ENCODE data around the gene PCSK6. TPM values are rescaled to one million over a fixed set of nuclear protein-coding genes. Genes with fewer than 3 reads are reported as not detected.

The PCSK6 gene
- total and polyA plus RNA-seq, 2 of the 8 experiments (the other 6 are each of a cell fraction or from before 2014, with no cell fraction given), result 1.9 to 4.0 TPM

- TF ChIP-seq KDM5A (IDR thresholded peaks at IDR 0.05; ENCODE audit: low read length), result 0 out of 2 replicates have a peak, but pooled peaks have one; percentile 20
- TF ChIP-seq KDM1A (IDR thresholded peaks at IDR 0.05; ENCODE audit: borderline replicate concordance, low read length), result no peak
- TF ChIP-seq BRCA1 (IDR thresholded peaks at IDR 0.05; ENCODE audit: low read depth, low read length), result no peak
- TF ChIP-seq MAX (IDR thresholded peaks at IDR 0.05), result peak; percentile 86
- peak; percentile 40 for TF ChIP-seq SAP30 (IDR thresholded peaks at IDR 0.05; ENCODE audit: insufficient read depth, insufficient replicate concordance, low read length)
- TF ChIP-seq POLR2AphosphoS5 (IDR thresholded peaks at IDR 0.05; ENCODE audit: low read depth, low read length), result 0 out of 2 replicates have a peak, but pooled peaks have one; percentile 18
- no peak for TF ChIP-seq TCF12 (IDR thresholded peaks at IDR 0.05; ENCODE audit: low read depth, low read length)
- peak in 1 of 2 experiments; percentile 40; a peak in 1 of 4 replicates for TF ChIP-seq HDAC2 (IDR thresholded peaks at IDR 0.05; ENCODE audit: borderline replicate concordance in 1 of 2, low read depth in 2 of 2, low read length in 2 of 2)
- no peak; the same call in 1 of the 2 replicates for TF ChIP-seq RBBP5 (IDR thresholded peaks at IDR 0.05; ENCODE audit: borderline replicate concordance, low read depth, low read length)
- TF ChIP-seq BACH1 (IDR thresholded peaks at IDR 0.05; ENCODE audit: low read length), result no peak
- TF ChIP-seq TAF1 (IDR thresholded peaks at IDR 0.05; ENCODE audit: low read depth, low read length), result peak; percentile 16; the same call in 1 of the 2 replicates
- TF ChIP-seq TBP (IDR thresholded peaks at IDR 0.05; ENCODE audit: low read depth, low read length), result peak; percentile 21; the same call in 1 of the 2 replicates
- no peak for TF ChIP-seq CEBPB (IDR thresholded peaks at IDR 0.05; ENCODE audit: low read depth, low read length)
- TF ChIP-seq CREB1 (IDR thresholded peaks at IDR 0.05), result peak; percentile 89
- no peak for TF ChIP-seq TEAD4 (IDR thresholded peaks at IDR 0.05; ENCODE audit: low read depth, low read length)
- no peak for TF ChIP-seq SP1 (IDR thresholded peaks at IDR 0.05; ENCODE audit: low read depth, low read length)
- no peak for TF ChIP-seq CTBP2 (IDR thresholded peaks at IDR 0.05; ENCODE audit: borderline replicate concordance, insufficient read depth, insufficient read length, low read length)
- no peak for TF ChIP-seq JUND (IDR thresholded peaks at IDR 0.05; ENCODE audit: low read length)
- TF ChIP-seq CBX5 (IDR thresholded peaks at IDR 0.05; ENCODE audit: low read depth, low read length), result no peak
- peak; percentile 54 for TF ChIP-seq KDM4A (IDR thresholded peaks at IDR 0.05; ENCODE audit: low read depth, low read length, severe bottlenecking)
- no peak for TF ChIP-seq RXRA (IDR thresholded peaks at IDR 0.05; ENCODE audit: insufficient read depth, low read depth, low read length)
- TF ChIP-seq POLR2A (IDR thresholded peaks at IDR 0.05; ENCODE audit: control extremely low read depth in 1 of 2, low read depth in 2 of 2, low read length in 2 of 2), result peak in 1 of 2 experiments; percentile 51; a peak in 2 of 3 replicates
- TF ChIP-seq YY1 (IDR thresholded peaks at IDR 0.05; ENCODE audit: low read depth, low read length), result peak; percentile 66; the same call in 1 of the 2 replicates
- no peak for TF ChIP-seq NANOG (IDR thresholded peaks at IDR 0.05; ENCODE audit: insufficient read depth, low read depth, low read length, poor library complexity, severe bottlenecking)
Measured at GRCh38 chr15:101277038-101277822, 212.3 kb downstream of the PCSK6 start, which contains the start of gene SELENOS (continued).

Measured in H1 (cell line).